GM10266 (cell line): Measurements from ENCODE around the gene DUSP16.

ENCODE experiments used
- DNase-seq: peaks from one replicate; pipeline ENCODE4 v3.0.0; 2012; ENCODE audit errors: extremely low spot score
- TF ChIP-seq, protein P1 (sequence below): IDR thresholded peaks from 2 replicates; pipeline ENCODE4 v1.5.1; 2012; ENCODE audit warnings: mild to moderate bottlenecking, low read depth; ENCODE audit not compliant: control insufficient read depth, insufficient read depth; ENCODE audit errors: missing control alignments

Gene DUSP16

DNA sequence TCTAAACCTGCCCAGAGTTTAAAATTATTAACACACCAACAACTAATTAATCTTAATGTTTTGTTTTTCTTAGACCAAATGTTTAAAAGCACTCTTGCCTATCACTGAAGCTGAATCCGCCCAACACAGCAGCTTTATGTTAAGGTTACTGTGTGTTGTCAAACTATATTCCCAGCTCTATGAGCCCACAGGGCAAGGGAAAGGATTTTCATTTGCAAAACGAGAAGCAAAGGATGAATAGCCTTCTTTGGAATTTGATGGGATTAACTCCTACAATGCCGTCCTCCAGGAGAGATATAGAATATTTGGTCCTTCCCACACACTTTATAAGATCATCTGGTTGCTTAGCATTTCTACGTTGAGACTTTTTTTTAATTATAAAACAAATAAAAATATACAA, 43.7 kb downstream of the DUSP16 start:
- DNase-seq = no peak

DNA sequence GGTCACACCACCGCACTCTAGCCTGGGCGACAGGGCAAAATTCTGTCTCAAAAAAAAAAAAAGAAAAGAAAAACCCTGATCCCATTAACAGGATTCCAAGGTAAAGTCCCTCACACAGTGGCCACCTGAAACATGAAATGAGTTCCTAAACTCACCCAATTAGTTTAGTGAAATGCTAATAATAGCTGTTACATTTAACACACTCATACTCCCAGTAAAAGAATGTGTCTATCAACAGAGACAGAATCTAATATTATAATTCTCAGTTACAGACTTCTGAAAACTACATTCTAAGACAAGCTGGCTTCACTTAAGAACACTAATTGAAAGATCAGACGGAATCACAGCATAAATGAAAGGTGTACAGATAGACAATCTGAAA, 44.2 kb downstream of the DUSP16 start:
- no peak for DNase-seq
- TF ChIP-seq, protein P1, sequence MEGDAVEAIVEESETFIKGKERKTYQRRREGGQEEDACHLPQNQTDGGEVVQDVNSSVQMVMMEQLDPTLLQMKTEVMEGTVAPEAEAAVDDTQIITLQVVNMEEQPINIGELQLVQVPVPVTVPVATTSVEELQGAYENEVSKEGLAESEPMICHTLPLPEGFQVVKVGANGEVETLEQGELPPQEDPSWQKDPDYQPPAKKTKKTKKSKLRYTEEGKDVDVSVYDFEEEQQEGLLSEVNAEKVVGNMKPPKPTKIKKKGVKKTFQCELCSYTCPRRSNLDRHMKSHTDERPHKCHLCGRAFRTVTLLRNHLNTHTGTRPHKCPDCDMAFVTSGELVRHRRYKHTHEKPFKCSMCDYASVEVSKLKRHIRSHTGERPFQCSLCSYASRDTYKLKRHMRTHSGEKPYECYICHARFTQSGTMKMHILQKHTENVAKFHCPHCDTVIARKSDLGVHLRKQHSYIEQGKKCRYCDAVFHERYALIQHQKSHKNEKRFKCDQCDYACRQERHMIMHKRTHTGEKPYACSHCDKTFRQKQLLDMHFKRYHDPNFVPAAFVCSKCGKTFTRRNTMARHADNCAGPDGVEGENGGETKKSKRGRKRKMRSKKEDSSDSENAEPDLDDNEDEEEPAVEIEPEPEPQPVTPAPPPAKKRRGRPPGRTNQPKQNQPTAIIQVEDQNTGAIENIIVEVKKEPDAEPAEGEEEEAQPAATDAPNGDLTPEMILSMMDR = no peak

More for the DNA sequence above, 43.7 kb downstream of the DUSP16 start:
- TF ChIP-seq, protein P1 = no peak

DNA sequence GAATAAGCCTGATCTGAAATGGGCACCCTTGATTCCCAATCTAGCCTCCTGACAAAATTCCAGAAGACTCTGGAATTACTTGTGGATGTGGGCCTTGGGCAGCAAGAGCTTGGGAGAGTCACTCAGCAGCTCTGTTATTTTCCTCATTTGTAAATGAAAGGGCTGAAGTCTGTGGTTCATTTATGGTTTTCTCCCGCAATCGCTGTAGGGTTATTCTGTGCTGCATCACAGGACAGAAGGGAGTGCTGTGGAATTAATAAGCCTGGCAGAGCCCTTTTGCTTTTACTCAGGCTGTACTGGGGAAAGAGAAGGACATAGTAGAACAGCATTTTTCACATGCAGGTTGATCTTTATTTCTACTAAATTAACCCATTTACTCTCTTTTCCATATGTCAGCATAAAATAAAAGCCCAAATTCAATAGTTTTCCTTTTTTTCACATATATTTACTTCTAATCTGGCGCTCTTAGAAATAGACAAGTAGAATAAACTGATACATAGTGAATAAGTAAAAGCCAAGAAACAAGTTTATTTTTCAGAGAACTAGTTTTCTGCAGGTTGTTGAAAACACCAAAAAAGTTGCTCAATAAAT, 49.2 kb downstream of the DUSP16 start:
- TF ChIP-seq, protein P1 = no peak

DNA sequence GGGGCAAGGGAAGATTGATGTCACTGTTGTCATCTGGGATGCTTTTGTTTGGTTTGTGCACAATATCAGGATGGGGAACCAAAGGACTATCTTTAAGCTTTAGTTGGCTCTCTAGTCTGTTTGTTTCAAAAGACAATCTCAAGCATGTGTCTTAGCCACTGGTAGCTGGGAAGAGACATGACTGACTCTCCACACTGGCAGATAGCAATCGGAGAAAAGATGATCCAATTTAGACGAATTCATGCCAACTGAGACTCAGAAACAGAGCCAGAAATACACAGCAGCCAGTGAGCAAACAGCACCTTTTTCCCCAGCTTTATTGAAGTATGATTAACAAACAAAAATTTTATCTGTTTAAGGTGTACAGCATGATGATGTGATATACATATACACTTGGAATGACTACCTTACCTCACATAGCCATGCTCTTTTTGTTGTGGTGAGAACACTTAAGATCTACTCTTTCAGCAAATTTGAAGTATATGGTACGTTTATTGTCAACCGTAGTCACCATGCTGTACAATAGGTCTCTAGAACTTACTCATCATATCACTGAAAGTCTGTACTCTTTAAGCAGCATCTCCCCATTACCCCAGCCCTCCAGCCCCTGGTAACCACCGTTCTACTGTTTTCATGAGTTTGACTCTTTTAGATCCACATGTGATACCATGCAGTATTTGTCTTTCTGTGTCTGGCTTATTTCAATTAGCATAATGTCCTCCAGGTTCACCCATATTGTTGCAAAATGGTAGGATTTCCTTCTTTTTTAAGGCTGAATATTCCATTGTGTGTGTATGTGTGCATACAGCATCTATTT, 50.6 kb downstream of the DUSP16 start:
- TF ChIP-seq, protein P1 = no peak
- DNase-seq = no peak

More for the DNA sequence above, 49.2 kb downstream of the DUSP16 start:
- DNase-seq = no peak

DNA sequence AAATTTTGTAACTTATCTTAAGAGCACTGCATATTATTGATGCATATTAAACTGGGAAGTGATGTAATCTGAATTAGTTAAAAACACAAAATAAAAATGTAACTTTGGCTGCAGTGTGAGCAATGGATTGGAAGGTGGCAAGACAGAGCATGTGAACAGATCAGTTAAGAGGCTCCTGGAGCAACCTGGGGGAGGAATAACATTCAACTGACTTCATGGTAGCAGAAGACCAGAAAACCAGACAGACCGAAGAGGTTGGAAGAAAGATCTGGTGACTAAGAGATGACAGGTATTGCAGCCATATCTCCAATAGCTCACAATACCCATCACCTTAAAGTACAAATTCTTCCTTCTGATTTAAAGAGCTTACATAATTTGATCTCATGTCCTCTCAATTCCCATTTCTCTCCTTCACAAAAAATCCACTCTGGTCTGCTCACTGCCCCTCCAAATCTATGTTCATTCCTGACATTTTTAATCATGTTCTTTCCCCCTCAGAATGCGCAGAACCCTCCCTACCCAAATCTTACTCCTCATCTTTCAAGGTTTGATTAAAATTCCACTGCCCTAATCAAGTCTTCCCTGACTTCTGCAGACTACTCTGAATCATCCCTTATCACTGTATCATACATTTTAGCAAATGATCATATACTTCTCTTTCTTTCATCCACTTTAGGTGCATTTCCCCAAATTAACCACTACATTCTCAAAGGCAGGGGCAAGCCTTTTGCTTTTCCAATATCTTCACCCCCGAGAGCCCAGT, 51.5 kb downstream of the DUSP16 start:
- DNase-seq = no peak
- TF ChIP-seq, protein P1 = no peak

DNA sequence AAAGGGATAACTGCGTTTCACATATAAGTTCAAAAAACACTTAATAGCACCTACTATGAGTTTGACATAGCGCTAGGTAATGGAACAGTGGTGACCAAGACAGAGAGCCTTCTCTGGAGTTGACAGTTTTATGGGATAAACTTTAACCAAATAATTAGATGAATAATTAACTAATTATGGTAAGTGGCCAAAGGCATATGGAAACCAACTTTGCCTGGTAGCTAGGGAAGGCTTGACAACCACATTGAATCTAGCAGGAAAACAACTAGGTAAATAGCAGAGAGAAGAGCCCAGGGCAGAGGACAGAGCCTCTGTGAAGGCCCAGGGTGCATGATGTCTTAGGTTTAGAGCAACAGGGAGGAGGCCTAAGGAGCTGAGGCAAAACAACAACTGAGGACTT, 52.1 kb downstream of the DUSP16 start:
- TF ChIP-seq, protein P1 = no peak
- no peak for DNase-seq

DNA sequence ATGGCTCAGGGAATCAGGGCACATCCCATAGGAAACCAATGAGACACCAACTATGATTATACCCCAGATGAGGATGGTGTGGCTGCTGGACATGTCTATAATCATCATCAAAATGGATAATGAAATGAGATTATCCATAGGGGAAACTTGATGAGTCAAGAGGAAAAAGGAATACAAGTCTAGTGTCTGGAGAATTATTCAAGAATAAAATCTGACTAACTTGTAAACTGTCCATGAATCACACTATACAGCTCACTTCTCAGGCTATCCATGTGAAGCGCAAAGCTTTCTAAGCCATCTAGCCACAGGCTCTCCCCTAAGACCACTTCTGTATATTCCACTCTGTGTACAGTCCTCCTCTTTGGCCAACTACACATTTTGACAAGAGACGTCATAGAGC, 52.5 kb downstream of the DUSP16 start:
- TF ChIP-seq, protein P1 = no peak
- DNase-seq = no peak
